ENCODE data around the gene CUBN.

Gene CUBN

DNA sequence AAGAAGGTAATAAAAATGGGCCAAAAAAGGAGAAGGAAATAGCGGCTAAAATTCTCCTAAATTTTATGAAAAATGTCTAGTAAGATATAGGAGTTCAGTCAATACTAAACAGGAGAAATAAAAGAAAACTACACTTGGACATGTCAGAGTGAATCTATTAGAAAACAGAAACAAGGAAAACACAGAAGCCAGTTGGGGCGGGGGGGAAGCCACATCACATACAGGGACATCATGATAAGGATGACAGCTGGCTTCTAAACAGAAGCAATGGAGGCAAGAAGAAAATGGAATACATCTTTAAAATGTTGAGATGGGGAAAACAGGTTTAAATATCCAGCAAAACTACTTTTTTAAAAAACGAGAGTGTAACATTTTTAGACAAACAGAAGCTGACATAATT lies 77.8 kb downstream of the CUBN start:
- H3K27ac ChIP-seq: no peak overlapping the region
- no peak for TF ChIP-seq CTCF (IDR thresholded peaks at IDR 0.05)

DNA sequence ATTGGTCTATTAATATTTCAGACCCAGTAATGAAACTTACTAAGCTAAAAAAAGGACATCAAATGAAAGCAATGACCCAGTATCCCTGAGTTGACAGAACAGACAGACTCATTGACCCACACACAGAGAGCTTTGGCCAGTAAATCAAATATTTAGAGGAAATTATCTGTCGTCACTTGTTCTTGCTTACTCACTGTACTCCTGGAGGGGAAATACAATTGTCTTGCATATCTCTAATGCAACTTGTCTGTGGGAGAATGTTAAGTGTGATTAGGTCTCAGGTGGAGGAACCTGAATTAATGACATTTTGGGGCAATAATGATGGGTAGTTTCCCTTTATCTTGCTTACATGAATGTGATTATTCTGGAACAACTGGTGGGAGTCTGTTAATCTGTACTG lies 80.4 kb downstream of the CUBN start:
- no peak for DNase-seq (ENCODE audit: low spot score)
- TF ChIP-seq CTCF (IDR thresholded peaks at IDR 0.05): no peak
- H3K4me3 ChIP-seq: no peak overlapping the region
- H3K27ac ChIP-seq: no peak overlapping the region

More for the DNA sequence above, 77.8 kb downstream of the CUBN start:
- H3K4me3 ChIP-seq: no peak overlapping the region
- no peak for DNase-seq (ENCODE audit: low spot score)

DNA sequence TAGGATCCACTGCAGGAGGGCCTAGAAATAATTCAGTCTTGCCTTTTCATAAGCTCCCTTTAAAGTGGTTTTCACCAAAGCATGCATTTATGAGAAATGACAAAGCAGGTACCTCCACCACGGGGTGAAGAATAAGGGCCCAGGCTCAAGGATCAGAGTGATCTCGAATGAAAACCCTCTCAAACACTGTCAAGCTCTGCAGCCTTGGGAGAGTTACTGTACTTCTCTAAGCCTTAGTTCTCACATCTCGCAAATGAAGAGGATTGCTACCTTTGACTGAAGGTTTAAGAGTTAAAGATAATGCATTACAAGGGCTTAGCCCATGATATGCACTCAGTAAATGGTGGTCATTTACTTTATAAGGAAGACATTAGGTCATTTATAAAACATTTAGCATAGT lies 81.7 kb downstream of the CUBN start:
- Histone ChIP-seq H3K27ac (no peak overlapping the region), H3K4me3 (no peak overlapping the region)
- TF ChIP-seq CTCF (IDR thresholded peaks at IDR 0.05): no peak
- no peak for DNase-seq (ENCODE audit: low spot score)

DNA sequence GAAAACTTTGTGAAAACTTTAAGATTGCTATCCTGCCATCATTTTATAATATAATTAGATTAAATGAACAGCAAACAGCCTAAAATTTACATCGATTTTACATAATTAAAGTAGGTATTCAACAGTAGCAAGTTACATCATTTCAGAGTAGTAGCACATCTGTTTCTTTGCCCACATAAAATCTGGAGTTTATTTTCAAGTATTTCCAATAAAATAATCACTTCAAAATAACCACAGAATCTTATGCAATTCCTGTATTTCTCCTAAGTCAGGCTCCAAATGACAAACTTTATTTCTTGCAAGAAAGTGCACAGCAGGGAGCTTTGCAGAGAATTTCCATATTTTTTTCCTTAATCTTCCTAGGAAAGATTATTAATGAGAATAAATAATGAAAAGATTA lies 82.6 kb downstream of the CUBN start:
- no peak for DNase-seq (ENCODE audit: low spot score)
- H3K27ac ChIP-seq: no peak overlapping the region
- TF ChIP-seq CTCF (IDR thresholded peaks at IDR 0.05): no peak
- H3K4me3 ChIP-seq: no peak overlapping the region

DNA sequence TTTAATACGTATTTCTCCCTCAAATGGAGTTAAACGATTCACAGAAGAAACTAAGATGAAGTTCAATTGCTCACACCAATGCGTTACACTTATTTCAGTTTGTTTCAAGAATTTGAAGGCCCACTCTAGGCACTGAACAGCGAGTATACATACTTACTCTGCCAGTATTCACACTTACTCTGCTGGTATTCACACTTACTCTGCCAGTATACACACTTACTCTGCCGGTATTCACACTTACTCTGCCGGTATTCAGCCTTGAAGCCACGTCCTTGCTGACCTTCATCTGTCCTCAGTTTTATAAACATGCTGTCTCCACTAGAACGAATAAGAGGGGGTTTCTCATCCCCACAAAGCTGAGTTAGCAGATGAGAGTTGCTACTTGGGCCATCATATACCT lies 86.0 kb downstream of the CUBN start:
- Histone ChIP-seq H3K4me3 (no peak overlapping the region), H3K27ac (no peak overlapping the region)
- TF ChIP-seq CTCF (IDR thresholded peaks at IDR 0.05): no peak
- no peak for DNase-seq (ENCODE audit: low spot score)

- H3K27ac ChIP-seq: no peak overlapping the region
- DNase-seq (ENCODE audit: low spot score): no peak
- no peak overlapping the region for H3K4me3 ChIP-seq
- no peak for TF ChIP-seq CTCF (IDR thresholded peaks at IDR 0.05)
Observed at GRCh38 chr10:17041626-17042520, 87.7 kb downstream of the CUBN start.

DNA sequence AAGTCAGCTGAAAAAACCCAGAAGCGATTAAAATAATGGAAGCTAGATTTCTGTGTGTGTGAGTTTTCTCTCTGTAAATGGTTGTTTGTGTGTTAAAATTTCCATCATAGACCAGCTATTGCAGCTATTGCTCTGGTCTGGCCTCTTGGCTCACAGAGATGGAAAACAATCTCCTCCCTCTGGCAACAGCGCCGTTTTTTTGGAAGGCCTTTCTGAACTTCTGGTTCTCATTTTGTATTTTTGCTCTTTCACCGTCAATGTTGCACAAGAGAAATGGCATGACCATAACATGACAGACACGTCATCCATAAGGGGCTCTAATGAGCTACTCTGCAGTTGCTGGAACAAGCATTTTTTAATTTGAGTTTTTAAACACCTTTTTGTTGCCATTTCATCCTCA lies 91.0 kb downstream of the CUBN start:
- DNase-seq (ENCODE audit: low spot score): no peak
- peak overlapping the region; percentile 21 to 53 for H3K27ac ChIP-seq
- no peak for TF ChIP-seq CTCF (IDR thresholded peaks at IDR 0.05)
- no peak overlapping the region for H3K4me3 ChIP-seq

All from coronary artery (tissue), 2 donors.